ENCODE measurements around the gene TSKS.
A peak's percentile ranks its signal among the peaks of the same experiment; 100 is the strongest.

DNA sequence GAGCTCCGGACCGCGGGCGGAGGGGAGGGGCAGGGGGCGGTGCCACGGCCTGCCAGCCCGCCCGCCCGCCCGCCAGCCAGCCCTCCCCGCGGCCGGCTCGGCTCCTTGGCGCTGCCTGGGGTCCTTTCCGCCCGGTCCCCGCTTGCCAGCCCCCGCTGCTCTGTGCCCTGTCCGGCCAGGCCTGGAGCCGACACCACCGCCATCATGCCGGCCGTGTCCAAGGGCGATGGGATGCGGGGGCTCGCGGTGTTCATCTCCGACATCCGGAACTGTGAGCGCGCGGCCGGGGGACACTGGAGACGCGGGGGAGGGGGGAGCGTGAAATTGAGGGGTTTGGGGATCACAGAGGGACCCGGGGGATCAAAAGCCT, 3.8 kb upstream of the TSKS start, which contains the start of gene AP2A1:
- TF ChIP-seq, protein P1, sequence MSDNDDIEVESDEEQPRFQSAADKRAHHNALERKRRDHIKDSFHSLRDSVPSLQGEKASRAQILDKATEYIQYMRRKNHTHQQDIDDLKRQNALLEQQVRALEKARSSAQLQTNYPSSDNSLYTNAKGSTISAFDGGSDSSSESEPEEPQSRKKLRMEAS (IDR thresholded peaks at IDR 0.05), result no peak
- no peak for TF ChIP-seq TEAD4 (IDR thresholded peaks at IDR 0.05)
- no peak for TF ChIP-seq REST (IDR thresholded peaks at IDR 0.05; ENCODE audit: low read depth)
- peak; percentile 52; the same call in 1 of the 2 replicates for TF ChIP-seq ZBTB7A (IDR thresholded peaks at IDR 0.05; ENCODE audit: low read depth)
- no peak for TF ChIP-seq EP300 (IDR thresholded peaks at IDR 0.05; ENCODE audit: borderline replicate concordance)
- TF ChIP-seq RAD21 (IDR thresholded peaks at IDR 0.05; ENCODE audit: low read depth), result no peak
- TF ChIP-seq YY1 (IDR thresholded peaks at IDR 0.05; ENCODE audit: low read depth), result no peak
- TF ChIP-seq, protein P2, sequence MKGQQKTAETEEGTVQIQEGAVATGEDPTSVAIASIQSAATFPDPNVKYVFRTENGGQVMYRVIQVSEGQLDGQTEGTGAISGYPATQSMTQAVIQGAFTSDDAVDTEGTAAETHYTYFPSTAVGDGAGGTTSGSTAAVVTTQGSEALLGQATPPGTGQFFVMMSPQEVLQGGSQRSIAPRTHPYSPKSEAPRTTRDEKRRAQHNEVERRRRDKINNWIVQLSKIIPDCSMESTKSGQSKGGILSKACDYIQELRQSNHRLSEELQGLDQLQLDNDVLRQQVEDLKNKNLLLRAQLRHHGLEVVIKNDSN (IDR thresholded peaks at IDR 0.05), result no peak
- no peak for TF ChIP-seq NFIC (IDR thresholded peaks at IDR 0.05)
- no peak for TF ChIP-seq FOXM1 (IDR thresholded peaks at IDR 0.05; ENCODE audit: borderline replicate concordance, low read depth)
- TF ChIP-seq TAF1 (IDR thresholded peaks at IDR 0.05; ENCODE audit: low read depth), result no peak
- TF ChIP-seq CREB1 (IDR thresholded peaks at IDR 0.05; ENCODE audit: low read depth), result no peak
- TF ChIP-seq CEBPB (IDR thresholded peaks at IDR 0.05), result no peak
